Gastroesophageal sphincter (tissue), 3 donors: ENCODE measurements around the gene SPG21.

Experiments used
- CTCF ChIP-seq, 4 experiments: fragments of 200-600 bp in 2 of 4; fragments of 450-650 bp in 2 of 4; sonication (generic) in 1 of 4; IDR thresholded peaks; one replicate each; pipeline ENCODE4 v1.5.1; 2017 to 2019; ENCODE audit warnings: antibody characterized with exemption in 4 of 4, mild to moderate bottlenecking in 2 of 4, moderate library complexity in 2 of 4
- POLR2A ChIP-seq, 2 donors: fragments of 450-650 bp; IDR thresholded peaks; one replicate each; pipeline ENCODE4 v1.6.1; 2017; ENCODE audit warnings: antibody characterized with exemption in 2 of 2, mild to moderate bottlenecking in 2 of 2, moderate library complexity in 1 of 2
- POLR2AphosphoS5 ChIP-seq: sonication (generic); formaldehyde crosslinking; IDR thresholded peaks from one replicate; pipeline ENCODE4 v1.6.1; 2017; ENCODE audit warnings: antibody characterized with exemption

GRCh38 chr15:64997066-64997465, 7.4 kb upstream of the SPG21 start:
- TF ChIP-seq POLR2A (IDR thresholded peaks at IDR 0.05) (no peak), CTCF (IDR thresholded peaks at IDR 0.05) (no peak), POLR2AphosphoS5 (no peak)
